SK-N-SH treated with all-trans-retinoic acid at 6 μM for 48 hours (cell line): ENCODE data around the gene MMP23B.

Experiments used
- ATAC-seq: fragments of 200-7000 bp; cut with Tn5 transposase; 3 replicates; pipeline ENCODE4 v1.9.1; 2020; ENCODE audit warnings: mild to moderate bottlenecking, moderate library complexity
- ARNTL ChIP-seq: fragments of 450-650 bp; formaldehyde crosslinking; IDR thresholded peaks from 2 replicates; pipeline ENCODE4 v1.5.0; 2020; ENCODE audit warnings: low read depth, mild to moderate bottlenecking, moderate library complexity, borderline replicate concordance
- BACH2 ChIP-seq: fragments of 250-450 bp; sonication (Bioruptor Pico); IDR thresholded peaks from 2 replicates; pipeline ENCODE4 v1.9.0; 2021; ENCODE audit warnings: mild to moderate bottlenecking, borderline replicate concordance
- CSRNP3 ChIP-seq: fragments of 250-450 bp; sonication (Bioruptor Pico); IDR thresholded peaks from 2 replicates; pipeline ENCODE4 v1.5.1; 2021; ENCODE audit warnings: mild to moderate bottlenecking, moderate library complexity
- ESRRG ChIP-seq: fragments of 250-450 bp; sonication (Bioruptor Pico); IDR thresholded peaks from 2 replicates; pipeline ENCODE4 v1.6.1; 2021; ENCODE audit warnings: mild to moderate bottlenecking
- GLIS3 ChIP-seq: fragments of 250-450 bp; sonication (Bioruptor Pico); IDR thresholded peaks from 2 replicates; pipeline ENCODE4 v1.5.0; 2020; ENCODE audit warnings: mild to moderate bottlenecking, moderate library complexity
- ISL1 ChIP-seq: fragments of 250-450 bp; sonication (Bioruptor Pico); IDR thresholded peaks from 2 replicates; pipeline ENCODE4 v2.1.2; 2022; ENCODE audit warnings: mild to moderate bottlenecking, moderate library complexity
- OSR1 ChIP-seq: fragments of 250-450 bp; sonication (Bioruptor Pico); IDR thresholded peaks from 2 replicates; pipeline ENCODE4 v1.8.0; 2022; ENCODE audit warnings: moderate library complexity, mild to moderate bottlenecking, inconsistent platforms
- PATZ1 ChIP-seq: fragments of 250-450 bp; sonication (Bioruptor Pico); IDR thresholded peaks from 2 replicates; pipeline ENCODE4 v1.8.0; 2020; ENCODE audit warnings: mild to moderate bottlenecking, moderate library complexity, borderline replicate concordance
- POU6F1 ChIP-seq: fragments of 250-450 bp; sonication (Bioruptor Pico); IDR thresholded peaks from 2 replicates; pipeline ENCODE4 v1.8.0; 2021; ENCODE audit warnings: low read depth, mild to moderate bottlenecking, moderate library complexity, borderline replicate concordance
- PPARA ChIP-seq: fragments of 250-450 bp; sonication (Bioruptor Pico); IDR thresholded peaks from 2 replicates; pipeline ENCODE4 v1.5.0; 2020; ENCODE audit warnings: mild to moderate bottlenecking, borderline replicate concordance
- RARB ChIP-seq: fragments of 250-450 bp; sonication (Bioruptor Pico); IDR thresholded peaks from 2 replicates; pipeline ENCODE4 v1.8.0; 2021; ENCODE audit warnings: mild to moderate bottlenecking, moderate library complexity
- SNAI2 ChIP-seq: fragments of 250-450 bp; sonication (Bioruptor Pico); IDR thresholded peaks from 2 replicates; pipeline ENCODE4 v1.5.0; 2020; ENCODE audit warnings: mild to moderate bottlenecking, moderate library complexity
- TCF4 ChIP-seq: fragments of 250-450 bp; sonication (Bioruptor Pico); IDR thresholded peaks from 2 replicates; pipeline ENCODE4 v1.8.0; 2021; ENCODE audit warnings: mild to moderate bottlenecking, moderate library complexity, borderline replicate concordance
- TOX ChIP-seq: fragments of 250-450 bp; sonication (Bioruptor Pico); IDR thresholded peaks from 2 replicates; pipeline ENCODE4 v1.8.0; 2021; ENCODE audit warnings: mild to moderate bottlenecking, moderate library complexity, borderline replicate concordance
- TSHZ2 ChIP-seq: fragments of 250-450 bp; sonication (Bioruptor Pico); IDR thresholded peaks from 2 replicates; pipeline ENCODE4 v1.5.0; 2020; ENCODE audit warnings: mild to moderate bottlenecking, moderate library complexity
- ZC3H10 ChIP-seq: fragments of 250-450 bp; sonication (Bioruptor Pico); IDR thresholded peaks from 2 replicates; pipeline ENCODE4 v1.5.1; 2021; ENCODE audit warnings: mild to moderate bottlenecking, moderate library complexity
- ZFP3 ChIP-seq: fragments of 250-450 bp; sonication (Bioruptor Pico); IDR thresholded peaks from 2 replicates; pipeline ENCODE4 v1.5.0; 2020; ENCODE audit warnings: mild to moderate bottlenecking, moderate library complexity
- ZFP30 ChIP-seq: fragments of 450-650 bp; formaldehyde crosslinking; IDR thresholded peaks from 2 replicates; pipeline ENCODE4 v1.5.0; 2022; ENCODE audit warnings: mild to moderate bottlenecking, moderate library complexity
- ZNF8 ChIP-seq: fragments of 450-650 bp; formaldehyde crosslinking; IDR thresholded peaks from 2 replicates; pipeline ENCODE4 v1.5.0; 2020; ENCODE audit warnings: mild to moderate bottlenecking, moderate library complexity

The MMP23B gene

GRCh38 chr1:1616045-1616790, 15.8 kb upstream of the MMP23B start:
- peak; percentile 24 for ATAC-seq
- no peak for TF ChIP-seq TOX (CRISPR knock-in tag)
- no peak for TF ChIP-seq PPARA
- no peak for TF ChIP-seq ZC3H10 (CRISPR knock-in tag)
- no peak for TF ChIP-seq ZFP30 (CRISPR knock-in tag)
- no peak for TF ChIP-seq PATZ1 (CRISPR knock-in tag)
- no peak for TF ChIP-seq CSRNP3 (CRISPR knock-in tag)
- TF ChIP-seq POU6F1 (CRISPR knock-in tag) = no peak
- TF ChIP-seq TCF4 = no peak
- no peak for TF ChIP-seq ISL1 (CRISPR knock-in tag)
- no peak for TF ChIP-seq ZFP3 (CRISPR knock-in tag)
- TF ChIP-seq, all 23 proteins: peak for 0

GRCh38 chr1:1616838-1617237, 15.1 kb upstream of the MMP23B start:
- no peak for TF ChIP-seq TOX (CRISPR knock-in tag)
- no peak for TF ChIP-seq TCF4
- TF ChIP-seq RARB (CRISPR knock-in tag) = no peak
- no peak for TF ChIP-seq POU6F1 (CRISPR knock-in tag)
- no peak for TF ChIP-seq PPARA
- no peak for TF ChIP-seq PATZ1 (CRISPR knock-in tag)
- TF ChIP-seq TSHZ2 (CRISPR knock-in tag) = no peak
- TF ChIP-seq, all 23 proteins: peak for 0
- ATAC-seq = no peak

- ATAC-seq = no peak
- TF ChIP-seq CSRNP3 (CRISPR knock-in tag) = no peak
- no peak for TF ChIP-seq ZFP30 (CRISPR knock-in tag)
- no peak for TF ChIP-seq SNAI2 (CRISPR knock-in tag)
- TF ChIP-seq ZNF8 (CRISPR knock-in tag) = no peak
- TF ChIP-seq TCF4 = no peak
- TF ChIP-seq OSR1 (CRISPR knock-in tag) = no peak
- TF ChIP-seq PPARA = no peak
- no peak for TF ChIP-seq BACH2 (CRISPR knock-in tag)
- no peak for TF ChIP-seq ZFP3 (CRISPR knock-in tag)
- TF ChIP-seq ESRRG (CRISPR knock-in tag) = no peak
- no peak for TF ChIP-seq RARB (CRISPR knock-in tag)
- TF ChIP-seq ARNTL (CRISPR knock-in tag) = no peak
- no peak for TF ChIP-seq PATZ1 (CRISPR knock-in tag)
- TF ChIP-seq GLIS3 (CRISPR knock-in tag) = no peak
These were observed 14.5 kb upstream of the MMP23B start for GRCh38 chr1:1617516-1617915.
